GM12864 (cell line): Measurements from ENCODE around the gene USP32.

ENCODE experiments used
- DNase-seq: peaks from one replicate; pipeline ENCODE4 v3.0.0-alpha.2; 2011; ENCODE audit warnings: low read depth
- H3K4me3 ChIP-seq: 2 replicates; pipeline ENCODE4 v1.5.1; 2011; ENCODE audit warnings: mild to moderate bottlenecking, low read depth, low read length, control low read depth
- TF ChIP-seq, protein P1 (sequence below): IDR thresholded peaks from 2 replicates; pipeline ENCODE4 v1.5.1; 2011; ENCODE audit warnings: low read depth, mild to moderate bottlenecking, moderate library complexity, low read length, control low read depth, inconsistent platforms; ENCODE audit errors: missing control alignments

Gene USP32

DNA sequence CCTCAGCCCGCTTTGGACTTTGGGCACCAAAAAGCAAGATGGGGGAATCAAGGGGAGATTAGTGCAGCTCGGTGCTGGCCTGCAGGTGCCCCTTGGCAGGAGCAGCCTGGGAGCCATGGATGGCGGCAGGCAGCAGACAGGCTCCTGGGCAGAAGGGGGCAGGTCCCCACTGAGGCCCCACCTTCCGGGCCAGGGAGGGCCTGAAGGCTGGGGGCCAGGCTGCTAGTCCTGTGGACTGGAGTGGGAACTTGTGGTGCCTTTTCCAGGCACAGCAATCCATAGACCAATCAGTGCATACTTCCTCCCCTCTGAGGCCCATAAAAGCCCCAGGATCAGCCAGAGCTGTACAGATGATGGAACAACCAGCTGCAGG lies 64.0 kb downstream of the USP32 start:
- no peak for DNase-seq
- TF ChIP-seq, protein P1, sequence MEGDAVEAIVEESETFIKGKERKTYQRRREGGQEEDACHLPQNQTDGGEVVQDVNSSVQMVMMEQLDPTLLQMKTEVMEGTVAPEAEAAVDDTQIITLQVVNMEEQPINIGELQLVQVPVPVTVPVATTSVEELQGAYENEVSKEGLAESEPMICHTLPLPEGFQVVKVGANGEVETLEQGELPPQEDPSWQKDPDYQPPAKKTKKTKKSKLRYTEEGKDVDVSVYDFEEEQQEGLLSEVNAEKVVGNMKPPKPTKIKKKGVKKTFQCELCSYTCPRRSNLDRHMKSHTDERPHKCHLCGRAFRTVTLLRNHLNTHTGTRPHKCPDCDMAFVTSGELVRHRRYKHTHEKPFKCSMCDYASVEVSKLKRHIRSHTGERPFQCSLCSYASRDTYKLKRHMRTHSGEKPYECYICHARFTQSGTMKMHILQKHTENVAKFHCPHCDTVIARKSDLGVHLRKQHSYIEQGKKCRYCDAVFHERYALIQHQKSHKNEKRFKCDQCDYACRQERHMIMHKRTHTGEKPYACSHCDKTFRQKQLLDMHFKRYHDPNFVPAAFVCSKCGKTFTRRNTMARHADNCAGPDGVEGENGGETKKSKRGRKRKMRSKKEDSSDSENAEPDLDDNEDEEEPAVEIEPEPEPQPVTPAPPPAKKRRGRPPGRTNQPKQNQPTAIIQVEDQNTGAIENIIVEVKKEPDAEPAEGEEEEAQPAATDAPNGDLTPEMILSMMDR, result no peak
- H3K4me3 ChIP-seq, result no peak overlapping the region

- TF ChIP-seq, protein P1, result no peak
- no peak overlapping the region for H3K4me3 ChIP-seq
- DNase-seq, result no peak
Observed at GRCh38 chr17:60327134-60327900, 64.6 kb downstream of the USP32 start.

GRCh38 chr17:60326702-60327101 lies 65.2 kb downstream of the USP32 start:
- no peak overlapping the region for H3K4me3 ChIP-seq
- DNase-seq, result no peak
- TF ChIP-seq, protein P1, result no peak

DNA sequence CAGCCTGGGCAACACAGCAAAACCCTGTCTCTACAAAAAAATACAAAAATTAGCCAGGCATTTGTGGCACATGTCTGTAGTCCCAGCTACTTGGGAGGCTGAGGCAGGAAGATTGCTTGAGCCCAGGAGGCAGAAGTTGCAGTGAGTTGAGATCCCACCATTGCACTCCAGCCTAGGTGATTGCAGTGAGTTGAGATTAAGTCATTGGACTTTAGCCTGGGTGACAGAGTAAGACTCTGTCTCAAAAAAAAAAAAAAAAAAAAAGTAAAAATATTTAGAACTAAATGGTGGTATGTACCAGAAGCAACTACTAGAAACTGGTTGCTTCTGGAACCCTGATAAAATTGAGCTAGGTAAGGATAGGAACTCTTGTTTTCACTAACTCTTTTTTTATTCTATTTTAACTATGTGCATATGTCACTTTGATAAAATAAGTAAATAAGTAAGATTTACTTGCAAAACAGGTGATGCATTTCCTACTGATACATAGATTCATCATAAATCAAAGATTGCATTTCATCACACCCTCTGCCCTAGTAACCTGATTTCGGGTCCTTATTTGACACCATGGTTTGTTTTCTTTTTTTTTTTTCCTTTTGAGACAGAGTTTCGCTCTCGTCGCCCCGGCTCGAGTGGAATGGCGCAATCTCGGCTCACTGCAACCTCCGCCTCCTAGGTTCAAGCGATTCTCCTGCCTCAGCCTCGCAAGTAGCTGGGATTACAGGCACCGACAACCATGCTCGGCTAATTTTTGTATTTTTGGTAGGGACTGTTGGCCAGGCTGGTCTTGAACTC lies 66.0 kb downstream of the USP32 start:
- TF ChIP-seq, protein P1, result no peak
- DNase-seq, result no peak
- no peak overlapping the region for H3K4me3 ChIP-seq

GRCh38 chr17:60323754-60324153 lies 68.2 kb downstream of the USP32 start:
- no peak for DNase-seq
- no peak overlapping the region for H3K4me3 ChIP-seq
- TF ChIP-seq, protein P1, result no peak

- no peak overlapping the region for H3K4me3 ChIP-seq
- TF ChIP-seq, protein P1, result no peak
- DNase-seq, result no peak
Observed at GRCh38 chr17:60322056-60322387, 69.9 kb downstream of the USP32 start.
